HEK293T (cell line): ENCODE data around the gene RASGRP3.

Source experiments
- ARNT ChIP-seq: fragments of 450-650 bp; IDR thresholded peaks from 2 replicates; pipeline ENCODE4 v1.6.1; 2017; ENCODE audit warnings: mild to moderate bottlenecking
- BHLHE40 ChIP-seq: fragments of 450-650 bp; IDR thresholded peaks from 2 replicates; pipeline ENCODE4 v1.6.1; 2016; ENCODE audit warnings: mild to moderate bottlenecking, moderate library complexity, borderline replicate concordance
- CTBP1 ChIP-seq: fragments of 450-650 bp; IDR thresholded peaks from 2 replicates; pipeline ENCODE4 v1.6.1; 2016; ENCODE audit warnings: borderline replicate concordance
- ELF4 ChIP-seq: fragments of 450-650 bp; IDR thresholded peaks from 2 replicates; pipeline ENCODE4 v1.6.1; 2017; ENCODE audit warnings: antibody characterized with exemption
- FOXA1 ChIP-seq: fragments of 450-650 bp; IDR thresholded peaks from 2 replicates; pipeline ENCODE4 v1.6.1; 2016; ENCODE audit warnings: mild to moderate bottlenecking
- FOXK2 ChIP-seq: fragments of 450-650 bp; IDR thresholded peaks from 2 replicates; pipeline ENCODE4 v1.6.1; 2016; ENCODE audit warnings: mild to moderate bottlenecking
- FOXM1 ChIP-seq: fragments of 450-650 bp; IDR thresholded peaks from 2 replicates; pipeline ENCODE4 v1.6.1; 2017; ENCODE audit warnings: mild to moderate bottlenecking, borderline replicate concordance
- NFRKB ChIP-seq: fragments of 450-650 bp; IDR thresholded peaks from 2 replicates; pipeline ENCODE4 v1.6.1; 2016; ENCODE audit warnings: mild to moderate bottlenecking, moderate library complexity
- PKNOX1 ChIP-seq: fragments of 450-650 bp; IDR thresholded peaks from 2 replicates; pipeline ENCODE4 v1.6.1; 2016
- SP1 ChIP-seq: fragments of 450-650 bp; IDR thresholded peaks from 2 replicates; pipeline ENCODE4 v1.6.1; 2017
- SUZ12 ChIP-seq: fragments of 450-650 bp; IDR thresholded peaks from 2 replicates; pipeline ENCODE4 v1.6.1; 2016; ENCODE audit warnings: mild to moderate bottlenecking

GRCh38 chr2:33602201-33602830 lies 125.9 kb downstream of the RASGRP3 start:
- no peak for TF ChIP-seq ARNT
- TF ChIP-seq FOXM1: no peak
- no peak for TF ChIP-seq PKNOX1
- no peak for TF ChIP-seq FOXA1
- TF ChIP-seq SUZ12: no peak
- TF ChIP-seq SP1: no peak
- TF ChIP-seq NFRKB: no peak
- no peak for TF ChIP-seq BHLHE40
- TF ChIP-seq CTBP1: no peak
- no peak for TF ChIP-seq FOXK2
- no peak for TF ChIP-seq ELF4
